Measurements from ENCODE around the gene ZNF664.

- TF ChIP-seq CTCF (IDR thresholded peaks at IDR 0.05) (no peak), ZFX (IDR thresholded peaks at IDR 0.05; ENCODE audit: borderline replicate concordance) (no peak)
Observed at GRCh38 chr12:123991372-123991951, 18.4 kb downstream of the ZNF664 start.

Data from 22Rv1 (cell line).